Renal cortex interstitium (tissue), 11 donors: ENCODE results near the gene GFPT2. TPM values are rescaled to one million over a fixed set of nuclear protein-coding genes. Genes with fewer than 3 reads are reported as not detected.

ENCODE experiments used
- DNase-seq, 11 donors: peaks; one replicate each; pipeline ENCODE4 v3.0.0-alpha.2; 2013; ENCODE audit warnings: low read depth in 9 of 11, low spot score in 4 of 11; ENCODE audit errors: extremely low read depth in 1 of 11
- polyA plus RNA-seq, 3 donors: library from polyadenylated mRNA; unstranded; fragments of 120-200 nt; gene quantifications; one replicate each; pipeline ENCODE4 v1.2.1, GENCODE V29; 2013; ENCODE audit not compliant: insufficient read length in 3 of 3

The GFPT2 gene
- polyA plus RNA-seq, 3 donors: 4.8 to 6.2 (median 5.3) TPM

- no peak for DNase-seq
These were observed 5.6 kb upstream of the GFPT2 start for GRCh38 chr5:180358694-180359093.

DNA sequence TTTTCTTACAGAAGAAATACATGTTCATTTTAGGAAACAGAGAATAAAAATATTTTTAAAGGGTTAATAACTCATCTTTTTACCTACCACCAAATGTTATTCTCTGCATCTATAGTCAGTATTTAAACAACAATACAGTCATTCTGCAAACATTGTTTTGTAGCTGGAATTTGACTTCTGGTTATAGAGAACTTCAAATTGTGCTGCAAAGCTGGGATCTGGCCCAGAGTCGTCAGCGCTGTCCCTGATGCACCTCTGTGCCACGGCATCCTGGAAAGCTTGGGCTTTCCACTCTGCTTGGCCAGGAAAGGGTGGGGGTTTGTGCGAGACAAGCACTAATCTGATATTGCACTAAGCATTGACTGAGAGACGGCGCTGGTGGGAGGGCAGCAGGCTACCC, 5.0 kb upstream of the GFPT2 start:
- no peak for DNase-seq

GRCh38 chr5:180354966-180355365, 1.8 kb upstream of the GFPT2 start:
- no peak for DNase-seq

DNA sequence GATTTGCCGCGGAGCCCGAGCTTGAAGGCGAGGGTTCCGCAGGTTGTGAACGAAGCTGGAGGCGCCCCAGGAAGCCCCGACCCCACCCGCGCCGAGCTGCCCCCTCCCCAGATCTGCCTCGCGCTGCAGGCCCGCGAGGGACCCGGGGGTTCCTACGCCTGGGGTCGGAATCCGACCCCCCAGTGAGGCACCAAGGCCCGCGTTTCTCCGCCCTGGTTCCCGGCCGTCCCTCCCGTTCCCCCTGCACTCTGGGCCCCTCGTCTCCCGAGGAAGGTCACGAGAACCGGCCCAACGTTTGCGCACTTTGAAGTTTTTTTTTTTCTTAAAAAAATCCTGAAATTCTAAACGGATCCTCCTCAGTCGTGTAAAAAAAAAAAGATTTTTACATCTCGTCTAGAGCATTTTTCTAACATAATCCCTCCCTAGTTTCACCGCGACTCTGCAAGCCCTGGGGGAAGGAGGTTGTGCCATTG, 880 bp upstream of the GFPT2 start:
- no peak for DNase-seq

DNA sequence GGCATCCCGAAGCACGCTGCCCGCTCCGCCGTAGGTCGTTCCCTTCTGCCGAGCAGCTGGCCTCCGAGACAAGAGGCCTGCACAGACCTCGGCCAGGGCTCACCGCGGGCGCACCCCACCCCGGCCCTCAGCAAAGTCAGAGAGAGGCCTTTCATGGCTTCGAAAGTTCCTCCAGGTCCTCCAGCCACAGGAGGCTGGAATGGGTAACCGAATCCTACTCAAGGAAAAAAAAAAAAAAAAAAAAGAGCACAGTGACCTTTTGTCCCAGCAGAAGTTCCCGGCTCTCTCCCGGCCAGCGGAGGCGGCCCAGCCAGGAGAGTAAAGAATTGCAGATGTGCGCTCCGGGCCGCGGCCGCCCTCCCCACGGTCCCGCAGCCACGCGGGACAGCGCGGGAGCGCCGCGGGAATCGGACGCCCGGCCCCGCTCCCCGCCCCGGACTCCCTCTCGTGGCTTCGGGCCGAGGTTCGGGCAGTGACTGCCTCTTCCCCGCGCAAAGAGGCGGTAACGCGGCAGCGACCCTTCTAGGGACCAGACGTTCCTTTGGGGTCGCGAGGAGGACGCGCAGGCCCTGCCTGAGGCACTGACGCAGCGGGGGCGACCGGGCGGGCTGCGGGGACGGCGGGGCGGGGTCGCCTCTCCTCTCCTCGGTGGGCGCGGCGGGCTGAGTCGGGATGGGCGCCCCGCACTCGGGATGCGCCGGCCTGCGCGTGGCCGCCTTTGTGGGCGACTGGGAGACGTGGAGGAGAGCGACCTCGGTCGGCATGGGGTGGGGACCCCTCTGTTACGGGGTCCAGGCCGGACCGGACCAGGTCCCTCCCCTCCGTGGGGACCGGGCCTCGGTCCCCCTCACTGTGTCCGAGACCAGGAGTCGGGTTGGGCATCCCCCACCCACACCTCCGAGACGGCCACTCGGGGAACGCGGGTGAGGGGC, 754 bp downstream of the GFPT2 start:
- peak in 1 of 11 donors; percentile 31 for DNase-seq

- DNase-seq: no peak
These were observed 2.2 kb downstream of the GFPT2 start for GRCh38 chr5:180350711-180351465.

DNA sequence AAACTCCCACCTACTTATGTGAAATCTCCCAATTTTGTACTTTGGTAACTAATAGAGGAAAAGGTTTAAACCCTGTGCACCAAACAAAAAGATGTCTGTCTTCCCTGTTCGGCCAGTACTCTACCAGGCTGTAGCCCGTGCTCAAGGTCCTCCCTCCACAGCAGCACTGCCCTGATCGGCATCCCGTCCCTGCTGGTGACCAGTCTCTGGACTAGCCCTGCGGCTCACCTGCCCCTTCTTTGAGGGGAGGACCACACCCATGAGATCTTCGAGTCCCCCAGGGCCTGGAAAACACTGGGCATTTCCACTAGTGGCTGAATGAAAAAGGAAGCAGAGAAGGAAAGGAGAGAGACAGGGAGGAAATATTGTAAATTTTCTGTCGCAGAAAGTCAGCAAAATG, 2.8 kb downstream of the GFPT2 start:
- DNase-seq: no peak

DNA sequence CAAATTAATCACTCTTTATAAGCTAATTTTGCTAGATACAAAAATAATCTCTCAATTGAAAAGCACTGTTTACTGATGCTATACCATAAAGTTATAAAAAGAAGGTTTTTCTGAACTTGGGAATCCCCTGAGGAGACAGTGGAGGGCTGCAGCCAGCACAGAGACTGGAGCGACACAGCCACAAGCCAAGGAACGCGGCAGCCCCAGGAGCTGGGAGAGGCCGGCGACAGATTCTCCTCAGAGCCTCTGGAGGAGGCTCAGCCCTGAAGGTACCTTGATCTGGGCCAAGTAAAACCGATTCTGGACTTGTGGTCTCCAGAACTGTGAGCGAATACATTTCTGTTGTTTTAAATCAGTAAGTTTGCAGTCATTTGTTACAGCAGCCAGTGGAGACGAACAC, 3.7 kb downstream of the GFPT2 start:
- DNase-seq: no peak

DNA sequence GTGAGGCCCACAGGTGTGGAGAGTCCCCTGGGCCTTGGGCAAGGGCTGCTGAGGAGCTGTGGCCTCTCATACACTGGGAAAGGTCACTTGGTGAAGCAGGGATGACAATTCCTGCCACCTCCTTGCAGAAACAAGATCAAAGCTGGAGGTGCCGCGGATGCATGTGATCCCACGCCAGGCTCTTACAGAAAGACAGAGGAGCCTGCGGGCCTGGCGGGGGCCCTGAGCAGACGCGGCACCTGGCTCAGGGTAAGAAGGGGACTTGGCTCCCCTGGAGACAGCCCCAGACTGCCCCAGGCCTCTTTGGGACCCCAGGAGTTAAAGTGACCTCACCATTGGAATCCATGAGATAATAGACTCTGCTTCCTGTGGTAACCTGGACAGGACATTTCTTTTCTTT, 4.8 kb downstream of the GFPT2 start:
- DNase-seq: no peak

DNA sequence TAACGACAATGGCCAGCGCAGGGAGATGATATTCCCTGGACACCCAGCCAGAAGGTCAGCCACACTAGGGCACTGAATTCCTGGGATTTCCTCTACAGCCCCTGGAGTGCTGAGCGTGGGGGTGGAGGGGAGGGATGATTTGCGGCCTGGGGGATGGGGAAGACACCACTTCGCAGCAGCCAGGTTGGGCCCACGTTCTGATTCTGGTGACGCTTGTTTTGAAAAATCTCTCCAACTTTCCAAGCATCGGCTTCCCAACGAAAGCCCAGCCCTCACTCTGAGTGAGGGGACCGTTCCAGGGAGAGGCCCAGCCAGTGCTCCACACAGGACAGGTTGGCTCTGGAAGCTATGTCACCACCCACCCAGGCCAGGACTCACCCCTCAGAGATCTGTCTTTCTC, 5.4 kb downstream of the GFPT2 start:
- DNase-seq: no peak

DNA sequence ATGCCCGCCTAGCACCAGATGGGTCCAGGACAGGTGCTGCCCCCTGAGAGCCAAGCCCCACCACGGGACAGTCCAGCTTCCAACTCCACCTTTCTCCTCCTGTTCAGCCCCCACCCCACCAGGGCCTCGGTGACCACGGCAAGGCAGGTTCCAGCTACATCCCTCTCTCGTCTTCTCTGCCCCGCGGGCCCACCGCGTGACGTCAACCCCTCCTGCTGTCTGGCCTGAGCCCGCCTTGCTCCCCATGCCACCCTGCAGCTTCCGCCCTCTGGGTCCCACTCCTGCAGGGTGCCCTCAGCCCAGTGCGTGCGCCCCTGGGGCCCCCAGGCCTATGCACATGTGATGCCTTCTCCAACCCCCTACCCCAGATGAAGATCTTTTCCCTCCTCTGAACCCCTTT, 6.8 kb downstream of the GFPT2 start:
- DNase-seq: no peak

DNA sequence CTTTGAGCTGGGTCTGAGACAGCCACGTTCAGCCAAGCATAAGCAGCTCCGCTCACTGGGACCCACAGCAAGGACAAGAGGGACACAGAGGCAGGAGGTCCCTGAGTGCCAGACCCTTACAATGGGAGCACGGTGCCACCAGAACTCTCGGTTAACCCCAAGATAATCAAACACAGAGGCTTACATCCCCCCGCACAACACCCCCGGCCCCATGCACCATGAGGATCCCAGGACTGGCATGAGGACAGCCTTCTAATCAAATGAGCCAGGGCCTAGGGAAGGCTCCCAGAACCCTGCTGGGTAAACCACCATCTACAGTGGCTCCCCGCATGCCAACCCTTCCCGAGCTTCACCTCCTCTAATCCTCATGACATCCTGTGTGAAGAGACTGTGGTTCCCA, 7.4 kb downstream of the GFPT2 start:
- no peak for DNase-seq

- no peak for DNase-seq
These were observed 8.0 kb downstream of the GFPT2 start for GRCh38 chr5:180345186-180345585.

GRCh38 chr5:180344696-180344999, 8.5 kb downstream of the GFPT2 start:
- no peak for DNase-seq

GRCh38 chr5:180343831-180344695, 9.1 kb downstream of the GFPT2 start:
- no peak for DNase-seq

- DNase-seq: peak in 1 of 11 donors; percentile 16
These were observed 9.9 kb downstream of the GFPT2 start for GRCh38 chr5:180343110-180343830.

DNA sequence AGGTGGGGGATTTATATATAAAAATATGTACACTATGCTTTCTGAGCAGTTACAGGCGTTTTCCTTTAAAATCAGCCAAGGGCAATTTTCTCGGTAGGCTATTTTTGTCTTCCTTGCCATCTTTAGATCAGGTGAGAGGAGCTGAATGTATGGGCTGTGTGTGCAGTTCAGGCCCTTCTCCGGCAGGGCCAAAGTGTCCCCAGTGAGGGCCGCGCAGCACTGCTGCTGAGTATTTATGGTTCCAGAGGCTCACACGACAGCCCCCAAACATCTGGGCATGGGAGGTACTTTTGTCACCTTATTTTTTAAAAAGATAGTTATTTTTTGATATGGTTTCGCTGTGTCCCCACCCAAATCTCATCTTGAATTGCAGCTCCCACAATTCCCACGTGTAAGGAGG, 11.5 kb downstream of the GFPT2 start:
- DNase-seq: no peak

DNA sequence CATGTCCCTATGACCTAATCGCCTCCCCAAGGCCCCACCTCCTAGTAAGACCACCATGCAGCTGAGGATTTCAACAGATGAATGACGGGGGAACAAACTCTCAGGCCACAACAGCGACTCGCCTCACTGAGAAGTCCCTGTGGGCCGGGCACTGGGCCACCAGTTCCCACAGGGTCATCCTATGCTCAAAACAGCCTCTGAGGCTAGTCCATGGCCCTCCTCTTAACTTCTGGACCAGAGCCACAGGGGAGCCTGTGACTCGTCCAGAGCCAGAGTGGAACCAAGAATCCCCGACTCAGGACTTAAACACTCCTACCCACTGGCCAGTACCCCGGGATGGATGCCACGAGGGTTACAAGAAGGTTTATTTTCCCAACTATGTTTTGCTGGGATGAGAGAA, 12.3 kb downstream of the GFPT2 start:
- DNase-seq: no peak
